H9 (cell line): ENCODE measurements around the gene RAB22A. TPM values are rescaled to one million over a fixed set of nuclear protein-coding genes. Genes with fewer than 3 reads are reported as not detected.

Experiments used
- DNase-seq: peaks from one replicate; pipeline ENCODE4 v3.0.0-alpha.2; 2017
- H2AFZ ChIP-seq: one replicate; pipeline ENCODE4 v1.6.1; 2013; ENCODE audit warnings: mild to moderate bottlenecking, low read length, control low read depth, moderate library complexity
- H2AK5ac ChIP-seq: 2 replicates; pipeline ENCODE4 v1.6.1; 2013; ENCODE audit warnings: low read length, control low read depth, mixed read lengths; ENCODE audit not compliant: insufficient read length
- H2BK120ac ChIP-seq: one replicate; pipeline ENCODE4 v1.6.1; 2013; ENCODE audit warnings: low read depth, mild to moderate bottlenecking, low read length, control low read depth, inconsistent platforms; ENCODE audit not compliant: poor library complexity, severe bottlenecking
- H2BK12ac ChIP-seq: 2 replicates; pipeline ENCODE4 v1.6.1; 2013; ENCODE audit warnings: low read length, control low read depth, mixed read lengths, low read depth; ENCODE audit not compliant: insufficient read length
- H2BK15ac ChIP-seq: 2 replicates; pipeline ENCODE4 v1.6.1; 2013; ENCODE audit warnings: low read depth, low read length, control low read depth
- H2BK20ac ChIP-seq: one replicate; pipeline ENCODE4 v1.6.1; 2013; ENCODE audit warnings: low read depth, mild to moderate bottlenecking, low read length, control low read depth, inconsistent platforms; ENCODE audit not compliant: poor library complexity, severe bottlenecking
- H2BK5ac ChIP-seq: 2 replicates; pipeline ENCODE4 v1.6.1; 2013; ENCODE audit warnings: low read length, control low read depth, mixed read lengths; ENCODE audit not compliant: insufficient read length
- H3K14ac ChIP-seq: 2 replicates; pipeline ENCODE4 v1.6.1; 2013; ENCODE audit warnings: low read length, control low read depth; ENCODE audit not compliant: insufficient read depth
- H3K18ac ChIP-seq: 2 replicates; pipeline ENCODE4 v1.6.1; 2013; ENCODE audit warnings: low read depth, mild to moderate bottlenecking, mixed read lengths, low read length, control low read depth; ENCODE audit not compliant: insufficient read length
- H3K23ac ChIP-seq: 2 replicates; pipeline ENCODE4 v1.6.1; 2013; ENCODE audit warnings: low read length, control low read depth, mixed read lengths, low read depth; ENCODE audit not compliant: insufficient read length
- H3K23me2 ChIP-seq: 2 replicates; pipeline ENCODE4 v1.6.1; 2013; ENCODE audit warnings: low read depth, mild to moderate bottlenecking, mixed read lengths, low read length, control low read depth; ENCODE audit not compliant: insufficient read length, poor library complexity, severe bottlenecking
- H3K27ac ChIP-seq: 2 replicates; pipeline ENCODE4 v1.5.1; 2013; ENCODE audit warnings: low read length, control low read depth, mixed read lengths, low read depth; ENCODE audit not compliant: insufficient read length
- H3K27me3 ChIP-seq: 2 replicates; pipeline ENCODE4 v1.6.1; 2013; ENCODE audit warnings: low read length, control low read depth, inconsistent platforms; ENCODE audit not compliant: insufficient read depth
- H3K4ac ChIP-seq: 2 replicates; pipeline ENCODE4 v1.6.1; 2013; ENCODE audit warnings: low read depth, mild to moderate bottlenecking, control low read depth, inconsistent platforms, low read length, moderate library complexity
- H3K4me1 ChIP-seq: 2 replicates; pipeline ENCODE4 v1.6.1; 2013; ENCODE audit warnings: low read length, control low read depth, inconsistent platforms; ENCODE audit not compliant: insufficient read depth
- H3K4me2 ChIP-seq: 2 replicates; pipeline ENCODE4 v1.6.1; 2013; ENCODE audit warnings: low read length, control low read depth, mixed read lengths; ENCODE audit not compliant: insufficient read length, insufficient read depth
- H3K56ac ChIP-seq: 2 replicates; pipeline ENCODE4 v1.6.1; 2013; ENCODE audit warnings: low read depth, mild to moderate bottlenecking, mixed read lengths, low read length, control low read depth; ENCODE audit not compliant: insufficient read length
- H3K79me1 ChIP-seq: 2 replicates; pipeline ENCODE4 v1.6.1; 2013; ENCODE audit warnings: low read depth, mild to moderate bottlenecking, moderate library complexity, low read length, control low read depth, inconsistent platforms; ENCODE audit not compliant: insufficient read depth, poor library complexity, severe bottlenecking
- H3K79me2 ChIP-seq: 2 replicates; pipeline ENCODE4 v1.6.1; 2013; ENCODE audit warnings: low read length, control low read depth, inconsistent platforms; ENCODE audit not compliant: insufficient read depth
- H3K9ac ChIP-seq: 2 replicates; pipeline ENCODE4 v1.6.1; 2013; ENCODE audit warnings: low read length, control low read depth, mixed read lengths; ENCODE audit not compliant: insufficient read length; ENCODE audit errors: extremely low read depth
- H3K9me3 ChIP-seq: one replicate; pipeline ENCODE4 v1.6.1; 2013; ENCODE audit warnings: low read depth, low read length, inconsistent platforms; ENCODE audit not compliant: control insufficient read depth
- H3T11ph ChIP-seq: one replicate; pipeline ENCODE4 v1.6.1; 2013; ENCODE audit warnings: mild to moderate bottlenecking, low read length, control low read depth, inconsistent platforms
- H4K20me1 ChIP-seq: one replicate; pipeline ENCODE4 v1.6.1; 2013; ENCODE audit not compliant: control insufficient read depth, insufficient read length, insufficient read depth
- H4K5ac ChIP-seq: 2 replicates; pipeline ENCODE4 v1.6.1; 2013; ENCODE audit warnings: low read depth, mild to moderate bottlenecking, mixed read lengths, low read length, control low read depth; ENCODE audit not compliant: insufficient read length
- H4K8ac ChIP-seq: replicated peaks from 2 replicates; pipeline ENCODE4 v1.6.1; 2013; ENCODE audit warnings: low read length, control low read depth, mixed read lengths, low read depth; ENCODE audit not compliant: insufficient read length
- H4K91ac ChIP-seq: 2 replicates; pipeline ENCODE4 v1.6.1; 2013; ENCODE audit warnings: low read depth, mild to moderate bottlenecking, moderate library complexity, mixed read lengths, low read length, control low read depth; ENCODE audit not compliant: insufficient read length
- H3K27ac Mint-ChIP-seq, 3 experiments: 2 replicates in 2 of 3; 3 replicates in 1 of 3; pipeline ENCODE4 v1.8.0; 2020 to 2021; ENCODE audit warnings: mixed read lengths in 3 of 3, mild to moderate bottlenecking in 1 of 3, moderate library complexity in 1 of 3
- H3K27me3 Mint-ChIP-seq: 2 replicates; pipeline ENCODE4 v1.8.0; 2021; ENCODE audit warnings: low read depth, mild to moderate bottlenecking, moderate library complexity, mixed read lengths
- H3K36me3 Mint-ChIP-seq, 3 experiments: 2 replicates in 2 of 3; 3 replicates in 1 of 3; pipeline ENCODE4 v1.8.0; 2020 to 2021; ENCODE audit warnings: low read depth in 3 of 3, mixed read lengths in 3 of 3; ENCODE audit not compliant: insufficient read depth in 1 of 3
- H3K4me1 Mint-ChIP-seq, 2 experiments: 2 replicates each; pipeline ENCODE4 v1.8.0; 2020; ENCODE audit warnings: mixed read lengths in 2 of 2
- H3K4me3 Mint-ChIP-seq, 2 experiments: 2 replicates in 1 of 2; 3 replicates in 1 of 2; pipeline ENCODE4 v1.8.0; 2020 to 2021; ENCODE audit warnings: mild to moderate bottlenecking in 2 of 2, mixed read lengths in 2 of 2, moderate library complexity in 1 of 2
- H3K9me3 Mint-ChIP-seq, 2 experiments: 2 replicates in 1 of 2; 3 replicates in 1 of 2; pipeline ENCODE4 v1.8.0; 2020; ENCODE audit warnings: mild to moderate bottlenecking in 2 of 2, mixed read lengths in 2 of 2, moderate library complexity in 1 of 2
- CTCF ChIP-seq: fragments of 200-600 bp; sonication (generic); conservative IDR thresholded peaks from 3 replicates; pipeline ENCODE4 v1.8.0; 2021; ENCODE audit warnings: antibody characterized with exemption, mild to moderate bottlenecking
- WGBS: extraction: QIAGEN DNeasy Blood & Tissue Kit; methylation state at CpG from one replicate; pipeline ENCODE4 v1.1.7; 2013; ENCODE audit warnings: missing lambda C conversion rate, low lambda C conversion rate, mixed read lengths; ENCODE audit not compliant: insufficient read length; ENCODE audit errors: extremely low coverage; 5-methylcytosine and 5-hydroxymethylcytosine counted together
- total RNA-seq: library from RNA; stranded (reverse); gene quantifications from 2 replicates; pipeline ENCODE4 v1.2.1, GENCODE V29; 2021

RAB22A gene
- total RNA-seq, 1 experiment from 2014 or later: 6.3 TPM

- no peak overlapping the region for H3K4ac ChIP-seq
- no peaks in the 10 kb centered on the region for H3K9me3 Mint-ChIP-seq
- TF ChIP-seq CTCF: no peak
- H3K9ac ChIP-seq: no peak overlapping the region
- H3K4me2 ChIP-seq: no peak overlapping the region
- H3K14ac ChIP-seq: no peak overlapping the region
- no peak overlapping the region for H2BK5ac ChIP-seq
- H4K5ac ChIP-seq: no peak overlapping the region
- no peak overlapping the region for H3K27ac Mint-ChIP-seq
- no peaks in the 10 kb centered on the region for H3K27me3 ChIP-seq
- no peak overlapping the region for H2BK20ac ChIP-seq
- no peak overlapping the region for H4K91ac ChIP-seq
- peaks cover 16 to 17% of the 10 kb centered on the region in 2 experiments for H3K4me1 Mint-ChIP-seq
- no peak overlapping the region for H2AFZ ChIP-seq
- H3K23ac ChIP-seq: no peak overlapping the region
- WGBS: no CpG with 5 or more reads among the region's 3 CpGs
- no peak overlapping the region for H3K4me3 Mint-ChIP-seq
- H2BK12ac ChIP-seq: no peak overlapping the region
- H4K20me1 ChIP-seq: no peaks in the 10 kb centered on the region
- no peaks in the 10 kb centered on the region for H3K27me3 Mint-ChIP-seq
- H4K8ac ChIP-seq: no peak overlapping the region
- H3K79me1 ChIP-seq: no peaks in the 10 kb centered on the region
- peaks cover 22 to 30% (median 27%) of the 10 kb centered on the region in 3 experiments for H3K36me3 Mint-ChIP-seq
- no peak for DNase-seq
- H2BK120ac ChIP-seq: no peak overlapping the region
- H3K9me3 ChIP-seq: no peaks in the 10 kb centered on the region
- H3K4me1 ChIP-seq: peaks cover 6% of the 10 kb centered on the region; the same call in 1 of the 2 replicates
- no peak overlapping the region for H3T11ph ChIP-seq
- no peak overlapping the region for H3K27ac ChIP-seq
- no peaks in the 10 kb centered on the region for H3K79me2 ChIP-seq
- no peak overlapping the region for H2BK15ac ChIP-seq
- no peak overlapping the region for H2AK5ac ChIP-seq
- H3K18ac ChIP-seq: no peak overlapping the region
- no peak overlapping the region for H3K56ac ChIP-seq
- H3K23me2 ChIP-seq: no peaks in the 10 kb centered on the region
These were observed 32.8 kb downstream of the RAB22A start for GRCh38 chr20:58342104-58342945.
